Measurements from ENCODE around the gene ASIC3.

DNA sequence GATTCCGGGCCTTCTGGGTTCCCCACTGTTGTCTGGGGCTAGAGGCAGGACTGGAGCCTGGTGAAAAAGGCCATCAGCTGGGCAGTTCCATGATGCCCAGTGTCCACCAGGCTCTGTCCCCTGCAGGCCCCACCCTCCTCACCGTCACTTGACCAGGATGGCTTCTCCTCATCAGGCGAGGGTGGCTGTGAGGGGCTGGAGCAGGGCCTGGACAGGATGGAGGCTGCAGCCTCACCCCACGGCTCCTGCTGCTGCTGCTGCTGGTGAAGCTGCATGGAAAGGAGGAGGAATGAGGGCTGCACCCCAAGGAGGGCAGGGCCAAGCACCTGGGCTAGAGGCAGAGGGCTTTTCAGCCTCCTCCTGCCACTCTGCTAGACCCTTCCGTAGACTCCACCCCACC lies 32.4 kb upstream of the ASIC3 start:
- TF ChIP-seq, protein P1, sequence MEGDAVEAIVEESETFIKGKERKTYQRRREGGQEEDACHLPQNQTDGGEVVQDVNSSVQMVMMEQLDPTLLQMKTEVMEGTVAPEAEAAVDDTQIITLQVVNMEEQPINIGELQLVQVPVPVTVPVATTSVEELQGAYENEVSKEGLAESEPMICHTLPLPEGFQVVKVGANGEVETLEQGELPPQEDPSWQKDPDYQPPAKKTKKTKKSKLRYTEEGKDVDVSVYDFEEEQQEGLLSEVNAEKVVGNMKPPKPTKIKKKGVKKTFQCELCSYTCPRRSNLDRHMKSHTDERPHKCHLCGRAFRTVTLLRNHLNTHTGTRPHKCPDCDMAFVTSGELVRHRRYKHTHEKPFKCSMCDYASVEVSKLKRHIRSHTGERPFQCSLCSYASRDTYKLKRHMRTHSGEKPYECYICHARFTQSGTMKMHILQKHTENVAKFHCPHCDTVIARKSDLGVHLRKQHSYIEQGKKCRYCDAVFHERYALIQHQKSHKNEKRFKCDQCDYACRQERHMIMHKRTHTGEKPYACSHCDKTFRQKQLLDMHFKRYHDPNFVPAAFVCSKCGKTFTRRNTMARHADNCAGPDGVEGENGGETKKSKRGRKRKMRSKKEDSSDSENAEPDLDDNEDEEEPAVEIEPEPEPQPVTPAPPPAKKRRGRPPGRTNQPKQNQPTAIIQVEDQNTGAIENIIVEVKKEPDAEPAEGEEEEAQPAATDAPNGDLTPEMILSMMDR (IDR thresholded peaks at IDR 0.05; ENCODE audit: extremely low read depth in 1 of 2, insufficient read depth in 1 of 2, low read depth in 1 of 2, low read length in 2 of 2) = no peak
- peak; percentile 17 for TF ChIP-seq POLR2A (IDR thresholded peaks at IDR 0.05; ENCODE audit: low read depth, low read length)
- no peak for TF ChIP-seq POLR2AphosphoS5 (IDR thresholded peaks at IDR 0.05; ENCODE audit: insufficient read depth, low read depth, low read length)
- TF ChIP-seq JUN (IDR thresholded peaks at IDR 0.05; ENCODE audit: borderline replicate concordance, insufficient read depth, insufficient read length, low read depth) = no peak
- TF ChIP-seq EZH2 (IDR thresholded peaks at IDR 0.05; ENCODE audit: borderline replicate concordance, low read depth, low read length, severe bottlenecking) = no peak
- TF ChIP-seq, protein P2, sequence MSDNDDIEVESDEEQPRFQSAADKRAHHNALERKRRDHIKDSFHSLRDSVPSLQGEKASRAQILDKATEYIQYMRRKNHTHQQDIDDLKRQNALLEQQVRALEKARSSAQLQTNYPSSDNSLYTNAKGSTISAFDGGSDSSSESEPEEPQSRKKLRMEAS (IDR thresholded peaks at IDR 0.05; ENCODE audit: insufficient read depth, insufficient read length) = no peak
- no peak for TF ChIP-seq FOS (IDR thresholded peaks at IDR 0.05; ENCODE audit: borderline replicate concordance, insufficient read depth, low read length)

Data from endothelial cell of umbilical vein (primary cell).